Neuron (in vitro differentiated cells): ENCODE data around the gene ATP2B2.

Experiments
- H2AFZ ChIP-seq: one replicate; pipeline ENCODE4 v1.6.1; 2013; ENCODE audit warnings: low read depth, mild to moderate bottlenecking, inconsistent platforms, low read length, moderate library complexity
- H3K27me3 ChIP-seq: one replicate; pipeline ENCODE4 v1.6.1; 2013; ENCODE audit warnings: low read length; ENCODE audit not compliant: insufficient read depth
- H3K36me3 ChIP-seq: one replicate; pipeline ENCODE4 v1.6.1; 2013; ENCODE audit warnings: low read length; ENCODE audit not compliant: insufficient read depth
- H3K4me1 ChIP-seq: one replicate; pipeline ENCODE4 v1.6.1; 2013; ENCODE audit warnings: low read length; ENCODE audit not compliant: insufficient read depth
- H3K4me3 ChIP-seq: 2 replicates; pipeline ENCODE4 v1.5.1; 2013; ENCODE audit warnings: mild to moderate bottlenecking, low read length, moderate library complexity
- H3K9me3 ChIP-seq: one replicate; pipeline ENCODE4 v1.6.1; 2013; ENCODE audit warnings: low read length

The ATP2B2 gene

GRCh38 chr3:10279384-10280176 is 225.8 kb downstream of the ATP2B2 start:
- H3K27me3 ChIP-seq = no peaks in the 10 kb centered on the region
- no peak overlapping the region for H2AFZ ChIP-seq
- peaks cover 53% of the 10 kb centered on the region for H3K36me3 ChIP-seq
- H3K4me3 ChIP-seq = no peak overlapping the region
- peaks cover 3% of the 10 kb centered on the region for H3K4me1 ChIP-seq
- no peaks in the 10 kb centered on the region for H3K9me3 ChIP-seq

- Histone ChIP-seq H3K9me3 (no peaks in the 10 kb centered on the region), H3K36me3 (peaks cover 51% of the 10 kb centered on the region)
These were observed 226.9 kb downstream of the ATP2B2 start for GRCh38 chr3:10278501-10278900.

GRCh38 chr3:10277115-10277625 is 228.2 kb downstream of the ATP2B2 start:
- no peaks in the 10 kb centered on the region for H3K9me3 ChIP-seq
- no peak overlapping the region for H3K4me3 ChIP-seq
- H3K4me1 ChIP-seq = peaks cover 19% of the 10 kb centered on the region
- H3K27me3 ChIP-seq = no peaks in the 10 kb centered on the region
- H3K36me3 ChIP-seq = peaks cover 50% of the 10 kb centered on the region
- no peak overlapping the region for H2AFZ ChIP-seq

More at GRCh38 chr3:10278501-10278900, 226.9 kb downstream of the ATP2B2 start:
- Histone ChIP-seq H2AFZ (no peak overlapping the region), H3K4me1 (peaks cover 14% of the 10 kb centered on the region), H3K4me3 (no peak overlapping the region), H3K27me3 (no peaks in the 10 kb centered on the region)

DNA sequence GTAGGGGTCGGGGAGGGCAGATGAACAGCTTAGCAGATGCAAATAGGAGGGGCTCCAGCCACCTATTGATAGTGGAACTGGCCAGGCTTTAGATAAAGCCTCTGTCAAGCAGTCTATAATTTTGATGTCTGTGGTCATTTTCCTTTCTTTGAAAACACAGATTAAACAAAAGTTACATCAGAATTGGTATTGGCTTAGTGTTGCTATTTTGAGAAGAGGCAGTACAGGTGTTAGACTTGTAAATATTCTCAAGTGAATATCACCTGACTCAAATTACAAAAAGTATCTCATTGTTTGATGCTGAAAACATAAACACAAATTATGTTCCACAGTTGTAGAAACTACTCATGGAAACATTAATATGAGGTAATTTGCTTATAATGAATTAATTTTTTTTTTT is 230.8 kb downstream of the ATP2B2 start:
- Histone ChIP-seq H3K4me1 (peaks cover 19% of the 10 kb centered on the region), H2AFZ (no peak overlapping the region), H3K9me3 (no peaks in the 10 kb centered on the region), H3K4me3 (no peak overlapping the region), H3K36me3 (peaks cover 54% of the 10 kb centered on the region), H3K27me3 (no peaks in the 10 kb centered on the region)
